ENCODE data around the gene MYL9. TPM values are rescaled to one million over a fixed set of nuclear protein-coding genes. Genes with fewer than 3 reads are reported as not detected.

Gene MYL9
- total RNA-seq, 1 experiment from 2014 or later, result 49.3 TPM

GRCh38 chr20:36555248-36555647 is 13.9 kb downstream of the MYL9 start:
- H4K20me1 ChIP-seq (ENCODE audit: insufficient read depth), result no peaks in the 10 kb centered on the region
- ChIA-PET CTCF (no interaction called here), POLR2A (no interaction called here), RAD21 (ENCODE audit: low non-redundant PET in 1 of 2, low total read pairs in 2 of 2, uncharacterized antibody in 2 of 2, unreplicated experiment in 2 of 2) (no interaction called here)
- no peaks in the 10 kb centered on the region for H3K9me2 ChIP-seq (ENCODE audit: insufficient read depth)
- no TSS peak for BruUV-seq (replicated peaks)
- ATAC-seq (no peak), DNase-seq (ENCODE audit: low read depth, low spot score) (no peak)
- no peaks in the 10 kb centered on the region; the same call in 1 of the 2 replicates for H3K27me3 ChIP-seq (ENCODE audit: insufficient read depth, low read length)
- intact Hi-C loops (cut with micrococcal nuclease), result no loop called here
- no peaks in the 10 kb centered on the region for H3K79me2 ChIP-seq (ENCODE audit: insufficient read depth, low read length)
- H3K4me2 ChIP-seq (ENCODE audit: low read length), result no peak overlapping the region
- no peak overlapping the region for H3K27ac ChIP-seq (ENCODE audit: low read depth, low read length)
- no peaks in the 10 kb centered on the region for H3K9me3 ChIP-seq (ENCODE audit: control insufficient read depth in 1 of 2, insufficient read depth in 1 of 2, low read depth in 1 of 2, low read length in 2 of 2)
- no peaks in the 10 kb centered on the region for H3K36me3 ChIP-seq (ENCODE audit: control insufficient read depth in 1 of 2, insufficient read depth in 2 of 2, low read length in 2 of 2)
- peaks cover 0 to 3% of the 10 kb centered on the region in 2 experiments; a peak in 1 of 4 replicates for H3K4me1 ChIP-seq (ENCODE audit: control insufficient read depth in 1 of 2, insufficient read depth in 2 of 2, low read length in 2 of 2)
- no peak overlapping the region for H2AFZ ChIP-seq (ENCODE audit: low read depth, low read length, poor library complexity, severe bottlenecking)
- no peak overlapping the region for H3K9ac ChIP-seq (ENCODE audit: low read length)
- no peak overlapping the region for H3K4me3 ChIP-seq (replicated peaks in 1 of 2; ENCODE audit: low read depth in 1 of 2, low read length in 2 of 2)
- TF ChIP-seq EZH2phosphoT487 (IDR thresholded peaks at IDR 0.05; ENCODE audit: borderline replicate concordance) (no peak), POLR2A (IDR thresholded peaks at IDR 0.05; ENCODE audit: borderline replicate concordance, extremely low read depth, insufficient read depth, insufficient read length) (no peak), SIN3A (IDR thresholded peaks at IDR 0.05; ENCODE audit: low read depth) (no peak), ATF3 (IDR thresholded peaks at IDR 0.05) (no peak), ZBTB33 (IDR thresholded peaks at IDR 0.05; ENCODE audit: extremely low read depth, insufficient replicate concordance, low read length) (no peak), ZFX (IDR thresholded peaks at IDR 0.05) (no peak), CTCF (IDR thresholded peaks at IDR 0.05 in 2 of 3, conservative IDR thresholded peaks at IDR 0.05 in 1 of 3; ENCODE audit: borderline replicate concordance in 1 of 3, insufficient read depth in 1 of 3, low read depth in 2 of 3, low read length in 2 of 3) (no peak), JUND (IDR thresholded peaks at IDR 0.05) (no peak), FOSL1 (IDR thresholded peaks at IDR 0.05; ENCODE audit: low read depth) (no peak), ZNF274 (IDR thresholded peaks at IDR 0.05; ENCODE audit: low read depth, low read length) (no peak), EZH2 (IDR thresholded peaks at IDR 0.05) (no peak), SP1 (IDR thresholded peaks at IDR 0.05; ENCODE audit: low read depth) (no peak), RAD21 (IDR thresholded peaks at IDR 0.05; ENCODE audit: low read depth) (no peak), POLR2AphosphoS5 (IDR thresholded peaks at IDR 0.05; ENCODE audit: low read depth, low read length) (no peak), CEBPB (IDR thresholded peaks at IDR 0.05; ENCODE audit: low read depth) (no peak), REST (IDR thresholded peaks at IDR 0.05; ENCODE audit: low read depth) (no peak), CBX3 (IDR thresholded peaks at IDR 0.05; ENCODE audit: low read depth) (no peak), ELF1 (IDR thresholded peaks at IDR 0.05; ENCODE audit: borderline replicate concordance, low read depth) (no peak), YY1 (IDR thresholded peaks at IDR 0.05; ENCODE audit: extremely low read depth, insufficient replicate concordance, low read depth, low read length) (no peak), SRF (IDR thresholded peaks at IDR 0.05; ENCODE audit: low read depth) (no peak)

Data from HCT116 (cell line).